ENCODE results near the gene MAP3K6. TPM values are rescaled to one million over a fixed set of nuclear protein-coding genes. Genes with fewer than 3 reads are reported as not detected.

Gene MAP3K6
- total and polyA plus RNA-seq, 2 of the 13 experiments (the other 11 are each of a cell fraction or from before 2014, with no cell fraction given): 2.7 to 3.2 TPM

GRCh38 chr1:27356619-27357280 is 10.0 kb downstream of the MAP3K6 start:
- Histone ChIP-seq H3K4me3 (replicated peaks in 1 of 3; ENCODE audit: insufficient read depth in 1 of 3, low read depth in 2 of 3, low read length in 3 of 3) (peak overlapping the region in 1 of 3 experiments; percentile 61; a peak in 1 of 6 replicates), H3K4me2 (ENCODE audit: low read depth, low read length) (no peak overlapping the region), H3K4me1 (ENCODE audit: insufficient read depth, low read length) (peaks cover 13% of the 10 kb centered on the region), H4K20me1 (ENCODE audit: insufficient read depth, low read length) (no peaks in the 10 kb centered on the region), H3K9ac (ENCODE audit: insufficient read depth, low read depth, low read length) (no peak overlapping the region), H3K36me3 (replicated peaks in 1 of 2; ENCODE audit: control insufficient read depth in 1 of 2, insufficient read depth in 2 of 2, low read length in 2 of 2) (0 out of 5 replicates have a peak, but pooled peaks cover 0 to 2% of the 10 kb centered on the region in 2 experiments), H3K79me2 (ENCODE audit: insufficient read depth, low read length) (no peaks in the 10 kb centered on the region), H3K27ac (ENCODE audit: extremely low read length, insufficient read depth, low read length) (no peak overlapping the region), H2AFZ (ENCODE audit: low read length) (no peak overlapping the region), H3K27me3 (ENCODE audit: control insufficient read depth in 1 of 2, insufficient read depth in 2 of 2, low read length in 2 of 2) (no peaks in the 10 kb centered on the region), H3K9me3 (ENCODE audit: low read length) (no peaks in the 10 kb centered on the region)
- WGBS (ENCODE audit: low lambda C conversion rate): 93% methylated on average over 27 of the region's 37 CpGs
- ChIA-PET POLR2A (no interaction called here), CTCF (ENCODE audit: low intra/inter-chr PET ratio, low total read pairs) (interaction anchor here (1.0 to 2.1 kb wide), 5 partner anchors 16 to 56 kb away, joined by 3 to 19 read pairs (median 6); no protein-coding TSS in a partner anchor)
- peak; percentile 24 for ATAC-seq
- in situ Hi-C loops (cut with HindIII; ENCODE audit: extremely low pct_ligation_motif_present, low pct_unique_long_range_greater_than_20kb): loop anchor here (5.0 kb wide), 1 partner anchor 36 kb away; the partner anchor contains the start of gene GPR3
- no peak for FAIRE-seq
- intact Hi-C loops (cut with micrococcal nuclease; ENCODE audit: unreplicated experiment): loop anchor here (1.0 kb wide), 3 partner anchors 17 to 39 kb away; no protein-coding TSS in a partner anchor
- peak; percentile 48; the same call in 1 of the 2 replicates for TF ChIP-seq ZBTB38 (CRISPR knock-in tag; IDR thresholded peaks at IDR 0.05)
- TF ChIP-seq CREBL2 (CRISPR knock-in tag; IDR thresholded peaks at IDR 0.05; ENCODE audit: borderline replicate concordance): no peak
- peak; percentile 98 for TF ChIP-seq ZBTB33 (CRISPR knock-in tag; IDR thresholded peaks at IDR 0.05)
- BruUV-seq (replicated peaks): no TSS peak
- no peak for DNase-seq (ENCODE audit: low spot score)

- Histone ChIP-seq H4K20me1 (ENCODE audit: insufficient read depth, low read length) (no peaks in the 10 kb centered on the region), H3K4me2 (ENCODE audit: low read depth, low read length) (no peak overlapping the region), H3K79me2 (ENCODE audit: insufficient read depth, low read length) (no peaks in the 10 kb centered on the region), H3K4me3 (replicated peaks in 1 of 3; ENCODE audit: insufficient read depth in 1 of 3, low read depth in 2 of 3, low read length in 3 of 3) (no peak overlapping the region), H3K36me3 (replicated peaks in 1 of 2; ENCODE audit: control insufficient read depth in 1 of 2, insufficient read depth in 2 of 2, low read length in 2 of 2) (0 out of 5 replicates have a peak, but pooled peaks cover 0 to 2% of the 10 kb centered on the region in 2 experiments), H3K27me3 (ENCODE audit: control insufficient read depth in 1 of 2, insufficient read depth in 2 of 2, low read length in 2 of 2) (no peaks in the 10 kb centered on the region), H3K9ac (ENCODE audit: insufficient read depth, low read depth, low read length) (no peak overlapping the region), H3K27ac (ENCODE audit: extremely low read length, insufficient read depth, low read length) (no peak overlapping the region), H3K9me3 (ENCODE audit: low read length) (no peaks in the 10 kb centered on the region), H2AFZ (ENCODE audit: low read length) (no peak overlapping the region), H3K4me1 (ENCODE audit: insufficient read depth, low read length) (peaks cover 18% of the 10 kb centered on the region)
- in situ Hi-C loops (cut with HindIII; ENCODE audit: extremely low pct_ligation_motif_present, low pct_unique_long_range_greater_than_20kb): loop anchor here (5.0 kb wide), 1 partner anchor 36 kb away; the partner anchor contains the start of gene GPR3
- ATAC-seq (no peak), DNase-seq (ENCODE audit: low spot score) (no peak), FAIRE-seq (no peak)
- no peak for TF ChIP-seq HIVEP1 (CRISPR knock-in tag; IDR thresholded peaks at IDR 0.05)
- TF ChIP-seq JUND (CRISPR knock-in tag; IDR thresholded peaks at IDR 0.05): no peak
- TF ChIP-seq PHF8 (CRISPR knock-in tag; IDR thresholded peaks at IDR 0.05): no peak
- TF ChIP-seq ZNF362 (CRISPR knock-in tag; IDR thresholded peaks at IDR 0.05; ENCODE audit: borderline replicate concordance): no peak
- intact Hi-C loops (cut with micrococcal nuclease; ENCODE audit: unreplicated experiment): no loop called here
- ChIA-PET CTCF (ENCODE audit: low intra/inter-chr PET ratio, low total read pairs) (no interaction called here), POLR2A (no interaction called here)
- no TSS peak for BruUV-seq (replicated peaks)
- 100% methylated on average over 9 of the region's 13 CpGs for WGBS (ENCODE audit: low lambda C conversion rate)
Observed at GRCh38 chr1:27356277-27356618, 10.5 kb downstream of the MAP3K6 start.
